K562 (cell line): ENCODE data around the gene RNU6-9. TPM values are rescaled to one million over a fixed set of nuclear protein-coding genes. Genes with fewer than 3 reads are reported as not detected.

Source experiments
- ATAC-seq: fragments of 200-7000 bp; cut with Tn5 transposase; 3 replicates; pipeline ENCODE4 v1.9.1; 2020; ENCODE audit warnings: moderate library complexity
- BruUV-seq: library from RNA; stranded (reverse); fragments of 400-500 nt; replicated peaks from 2 replicates; lab custom pipeline; 2021; lab: Mats Ljungman, UMichigan
- CTCF ChIA-PET: fragments of 300-600 bp; formaldehyde crosslinking; extraction: SDS; loops from one replicate; lab custom pipeline; 2021; ENCODE audit warnings: low intra/inter-chr PET ratio; lab: Yijun Ruan, JAX
- POLR2A ChIA-PET: fragments of 300-600, 350-650 bp; sonication (Branson Sonifier 250); formaldehyde crosslinking; extraction: SDS; loops from one replicate; lab custom pipeline; 2021; ENCODE audit warnings: antibody characterized with exemption, inconsistent platforms; lab: Yijun Ruan, JAX
- DNase-seq, 4 experiments: peaks; one replicate each; pipeline versions ENCODE4 v3.0.0 to v3.0.0-alpha.2; 2011 to 2018; ENCODE audit warnings: low spot score in 3 of 4, mixed read lengths in 3 of 4; ENCODE audit errors: extremely low read depth in 1 of 4
- FAIRE-seq: peaks from 2 replicates; lab custom pipeline; 2011; peaks lifted over from hg19 to GRCh38; lab: Jason Lieb, UNC
- H2AFZ ChIP-seq: 2 replicates; pipeline ENCODE4 v1.6.0; 2011; ENCODE audit warnings: low read depth, low read length, control low read depth, inconsistent platforms
- H3K27ac ChIP-seq: fragments of 200-600 bp; 3 replicates; pipeline ENCODE4 v1.8.0; 2011; ENCODE audit warnings: low read depth, mild to moderate bottlenecking, control low read depth, inconsistent platforms, low read length, moderate library complexity, mixed read lengths; ENCODE audit errors: extremely low read depth
- H3K27me3 ChIP-seq, 2 experiments: fragments of 300-600 bp in 1 of 2; 2 replicates in 1 of 2; 3 replicates in 1 of 2; pipeline versions ENCODE4 v1.6.0 to v1.8.0; 2011; ENCODE audit warnings: inconsistent platforms in 2 of 2, low read length in 2 of 2, mild to moderate bottlenecking in 1 of 2, mixed read lengths in 1 of 2, moderate library complexity in 1 of 2; ENCODE audit not compliant: control insufficient read depth in 2 of 2, insufficient read depth in 2 of 2
- H3K36me3 ChIP-seq: fragments of 300-600 bp; 3 replicates; pipeline ENCODE4 v1.8.0; 2011; ENCODE audit warnings: mild to moderate bottlenecking, low read length, inconsistent platforms; ENCODE audit not compliant: control insufficient read depth, insufficient read depth
- H3K4me1 ChIP-seq, 2 experiments: fragments of 200-600 bp in 1 of 2; replicated peaks in 1 of 2; 2 replicates in 1 of 2; 3 replicates in 1 of 2; pipeline versions ENCODE4 v1.5.1 to v1.8.0; 2011; ENCODE audit warnings: inconsistent platforms in 2 of 2, low read length in 2 of 2, mild to moderate bottlenecking in 1 of 2, mixed read lengths in 1 of 2, moderate library complexity in 1 of 2; ENCODE audit not compliant: control insufficient read depth in 2 of 2, insufficient read depth in 2 of 2
- H3K4me2 ChIP-seq: 2 replicates; pipeline ENCODE4 v1.6.1; 2011; ENCODE audit warnings: low read length, control low read depth, inconsistent platforms, mixed read lengths; ENCODE audit not compliant: insufficient read depth
- H3K4me3 ChIP-seq: fragments of 200-600 bp; sonication (generic), shearing (Covaris generic); 2 replicates; pipeline ENCODE4 v1.5.1; 2016; ENCODE audit warnings: control low read depth, inconsistent platforms
- H3K79me2 ChIP-seq: fragments of 200-600 bp; 3 replicates; pipeline ENCODE4 v1.8.0; 2011; ENCODE audit warnings: low read length, inconsistent platforms; ENCODE audit not compliant: control insufficient read depth, insufficient read depth
- H3K9ac ChIP-seq, 2 experiments: 2 replicates each; pipeline versions ENCODE4 v1.6.0 to v1.6.1; 2011; ENCODE audit warnings: low read depth in 2 of 2, low read length in 2 of 2, control low read depth in 1 of 2, inconsistent platforms in 1 of 2, mild to moderate bottlenecking in 1 of 2, mixed read lengths in 1 of 2; ENCODE audit not compliant: insufficient read depth in 1 of 2
- H3K9me1 ChIP-seq: one replicate; pipeline ENCODE4 v1.6.0; 2011; ENCODE audit warnings: inconsistent platforms, mild to moderate bottlenecking, low read length, moderate library complexity; ENCODE audit not compliant: control insufficient read depth, insufficient read depth
- H3K9me3 ChIP-seq: replicated peaks from 2 replicates; pipeline ENCODE4 v1.5.1; 2011; ENCODE audit warnings: low read depth, low read length, inconsistent platforms; ENCODE audit not compliant: control insufficient read depth, insufficient read depth
- H4K20me1 ChIP-seq: replicated peaks from 2 replicates; pipeline ENCODE4 v1.6.1; 2011; ENCODE audit warnings: low read length, inconsistent platforms, mixed read lengths; ENCODE audit not compliant: control insufficient read depth, insufficient read depth
- HNRNPL ChIP-seq: fragments of 200-400 bp; formaldehyde crosslinking; IDR thresholded peaks from 2 replicates; pipeline ENCODE4 v1.6.1; 2017; ENCODE audit warnings: low read depth, mild to moderate bottlenecking, low read length
- PCBP1 ChIP-seq: fragments of 200-400 bp; formaldehyde crosslinking; IDR thresholded peaks from 2 replicates; pipeline ENCODE4 v1.6.1; 2018; ENCODE audit warnings: mild to moderate bottlenecking, low read depth, low read length; ENCODE audit not compliant: poor library complexity, severe bottlenecking
- PHF21A ChIP-seq: fragments of 450-650 bp; IDR thresholded peaks from 2 replicates; pipeline ENCODE4 v1.6.1; 2017; ENCODE audit warnings: low read depth, borderline replicate concordance
- RNF2 ChIP-seq: sonication (generic); IDR thresholded peaks from 2 replicates; pipeline ENCODE4 v1.6.1; 2016
- SAP30 ChIP-seq: fragments of 200-600 bp; sonication (generic); IDR thresholded peaks from 2 replicates; pipeline ENCODE4 v1.6.1; 2012; ENCODE audit warnings: borderline replicate concordance, low read depth, mild to moderate bottlenecking, moderate library complexity, low read length, control low read depth, inconsistent platforms; ENCODE audit not compliant: insufficient read depth, poor library complexity, severe bottlenecking
- SMAD4 ChIP-seq: fragments of 250-450 bp; sonication (Bioruptor Pico); conservative IDR thresholded peaks from 2 replicates; pipeline ENCODE4 v1.8.0; 2021; ENCODE audit warnings: inconsistent platforms, mild to moderate bottlenecking, moderate library complexity
- SRF ChIP-seq, 2 experiments: fragments of 250-450, 450-650 bp in 1 of 2; sonication (Bioruptor Pico) in 1 of 2; sonication (generic) in 1 of 2; formaldehyde crosslinking; IDR thresholded peaks; 2 replicates each; pipeline versions ENCODE4 v1.5.0 to v1.5.1; 2020 to 2022; ENCODE audit warnings: mild to moderate bottlenecking in 1 of 2, missing genetic modification reagents in 1 of 2
- WGBS: fragments of 100-300 bp; shearing (Covaris generic); methylation state at CpG from one replicate; pipeline ENCODE4 v1.1.6; 2016; ENCODE audit warnings: low coverage, mixed read lengths; ENCODE audit not compliant: insufficient coverage; ENCODE audit errors: missing lambda C conversion rate; 5-methylcytosine and 5-hydroxymethylcytosine counted together
- in situ Hi-C: fragments of 300-500 bp; cut with MboI; formaldehyde crosslinking; loops from 4 replicates; pipeline ENCODE4 v1.15.0; 2018; ENCODE audit warnings: inconsistent platforms, mixed read lengths
- intact Hi-C: fragments of 100-400 bp; cut with micrococcal nuclease; formaldehyde crosslinking; loops from 2 replicates; pipeline ENCODE4 v1.14.2; 2022
- polyA plus RNA-seq, 8 experiments: library from polyadenylated mRNA; depleted of rRNA in 4 of 8; stranded (reverse) in 5 of 8; unstranded in 3 of 8; fragments of >200 nt; fragmentation: Nextera tagmentation in 2 of 8; fragmentation: Illumina TruSeq in 1 of 8; extraction: Ambion mirVana in 2 of 8; extraction: Trizol in 1 of 8; gene quantifications; 2 replicates each; pipeline versions ENCODE4 v1.2.1 to v1.2.3, GENCODE V29; 2011 to 2014; ENCODE audit warnings: inconsistent platforms in 1 of 8, missing spikeins in 1 of 8
- total RNA-seq, 7 experiments: library from RNA; depleted of rRNA in 6 of 7; stranded (reverse); fragments of >200 nt in 6 of 7; fragmentation: Illumina TruSeq in 2 of 7; extraction: Trizol in 2 of 7; gene quantifications; 2 replicates each; pipeline versions ENCODE4 v1.2.1 to v1.2.3, GENCODE V29; 2011 to 2021; ENCODE audit warnings: low replicate concordance in 1 of 7
- TF ChIP-seq, protein P1 (sequence below): fragments of 200-800 bp; sonication (Bioruptor generic); IDR thresholded peaks from 2 replicates; pipeline ENCODE4 v1.6.1; 2017; ENCODE audit warnings: missing genetic modification characterization, missing compliant biosample characterization
- TF ChIP-seq, protein P2 (sequence below): sonication (generic); formaldehyde crosslinking; IDR thresholded peaks from 2 replicates; pipeline ENCODE4 v1.5.0; 2020; ENCODE audit warnings: missing genetic modification reagents
- TF ChIP-seq, protein P3 (sequence below): fragments of 200-800 bp; sonication (Bioruptor generic); IDR thresholded peaks from 2 replicates; pipeline ENCODE4 v1.6.1; 2017; ENCODE audit warnings: missing genetic modification characterization, missing compliant biosample characterization
- TF ChIP-seq, protein P4 (sequence below), 3 experiments: fragments of 200-800 bp in 1 of 3; fragments of 250-450 bp in 1 of 3; fragments of 450-650 bp in 1 of 3; sonication (Bioruptor Pico) in 1 of 3; sonication (Bioruptor generic) in 1 of 3; formaldehyde crosslinking in 1 of 3; IDR thresholded peaks; 2 replicates each; pipeline versions ENCODE4 v1.6.1 to v1.8.0; 2016 to 2022; ENCODE audit warnings: mild to moderate bottlenecking in 2 of 3, missing genetic modification characterization in 2 of 3, missing compliant biosample characterization in 1 of 3, moderate library complexity in 1 of 3

The RNU6-9 gene
- total and polyA plus RNA-seq, 9 of the 15 experiments (the other 6 are each of a cell fraction or from before 2014, with no cell fraction given): not detected

DNA sequence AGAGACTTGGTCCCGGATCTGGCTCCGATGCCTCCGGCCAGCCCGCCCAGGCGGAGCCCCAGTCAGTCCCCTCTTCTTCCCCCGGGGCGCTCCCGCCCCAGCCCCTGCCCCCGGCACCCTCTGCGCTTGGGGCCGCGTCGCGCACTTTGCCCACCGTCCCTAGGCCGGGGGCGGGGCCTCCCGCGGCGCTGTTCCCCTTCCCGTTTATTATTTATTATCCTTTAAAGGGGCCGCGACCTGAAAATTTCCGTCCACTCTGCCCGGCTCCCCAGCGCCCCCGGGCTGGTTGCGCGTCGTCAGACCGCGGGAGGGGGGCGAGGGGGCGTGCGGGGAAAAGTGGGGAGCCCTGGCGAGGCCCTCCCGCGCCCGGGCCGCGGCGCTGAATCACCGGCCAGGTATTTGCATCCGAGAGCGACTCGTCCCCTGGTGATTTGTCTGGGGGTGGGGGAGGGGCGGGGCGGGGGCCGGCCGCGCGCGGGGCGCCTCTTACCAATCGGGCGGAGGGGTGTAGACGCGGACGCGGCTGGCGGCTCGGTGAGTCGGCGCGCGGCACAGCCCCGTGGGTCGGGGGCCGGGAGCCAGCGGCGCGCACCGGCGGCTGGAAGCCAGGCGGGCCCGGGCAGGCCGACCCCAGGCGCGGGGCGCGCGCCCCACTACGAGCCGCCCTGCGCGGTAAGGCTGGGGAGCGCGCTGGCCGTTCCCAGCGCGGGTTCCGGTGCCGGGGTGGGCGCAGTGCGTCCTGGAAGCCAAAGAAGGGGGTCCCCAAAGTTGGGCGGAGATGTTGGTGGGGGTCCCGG, 32.4 kb downstream of the RNU6-9 start, which contains the start of gene ARID3A:
Gene ARID3A, plus strand, starts transcription at position 510 of the 797 bp plus-strand sequence. CDS start 3,494 bp downstream, outside the sequence.
- H3K9me3 ChIP-seq: no peaks in the 10 kb centered on the region
- peak within 1 kb of the TSS; percentile 95 for H3K4me2 ChIP-seq
- H2AFZ ChIP-seq: peak within 1 kb of the TSS; percentile 82
- CTCF ChIA-PET: interaction anchor here (0.6 to 8.8 kb wide), 2 partner anchors 57 to 78 kb away, joined by 3 to 158 read pairs; partner anchors contain the start of gene WDR18
- in situ Hi-C loops (no loop called here), intact Hi-C loops (loop anchor here (1.0 to 2.0 kb wide), 2 partner anchors 29 to 55 kb away; no protein-coding TSS in a partner anchor)
- peak; percentile 77 to 94 (median 87) for DNase-seq
- H4K20me1 ChIP-seq: no peaks in the 10 kb centered on the region; the same call in 1 of the 2 replicates
- peaks cover 66% of the 10 kb centered on the region for H3K79me2 ChIP-seq
- no TSS peak for BruUV-seq
- POLR2A ChIA-PET: interaction anchor here (0.5 to 4.2 kb wide), 5 partner anchors 56 to 344 kb away, joined by 3 to 24 read pairs (median 3); partner anchors contain the start of genes RNU6-2 and WDR18
- peak; percentile 83 for ATAC-seq
- H3K4me1 ChIP-seq: peaks cover 8 to 71% of the 10 kb centered on the region in 2 experiments; a peak in 4 of 5 replicates
- H3K36me3 ChIP-seq: peaks cover 25% of the 10 kb centered on the region; the same call in 2 of the 3 replicates
- H3K27ac ChIP-seq: peak within 1 kb of the TSS; percentile 97
- peak within 1 kb of the TSS; percentile 87 to 99 for H3K9ac ChIP-seq
- no peaks in the 10 kb centered on the region for H3K9me1 ChIP-seq
- H3K27me3 ChIP-seq: no peaks in the 10 kb centered on the region
- FAIRE-seq: no peak
- 0% methylated on average over 21 of the region's 97 CpGs for WGBS
- H3K4me3 ChIP-seq: peak within 1 kb of the TSS; percentile 99
- TF ChIP-seq, protein P1, sequence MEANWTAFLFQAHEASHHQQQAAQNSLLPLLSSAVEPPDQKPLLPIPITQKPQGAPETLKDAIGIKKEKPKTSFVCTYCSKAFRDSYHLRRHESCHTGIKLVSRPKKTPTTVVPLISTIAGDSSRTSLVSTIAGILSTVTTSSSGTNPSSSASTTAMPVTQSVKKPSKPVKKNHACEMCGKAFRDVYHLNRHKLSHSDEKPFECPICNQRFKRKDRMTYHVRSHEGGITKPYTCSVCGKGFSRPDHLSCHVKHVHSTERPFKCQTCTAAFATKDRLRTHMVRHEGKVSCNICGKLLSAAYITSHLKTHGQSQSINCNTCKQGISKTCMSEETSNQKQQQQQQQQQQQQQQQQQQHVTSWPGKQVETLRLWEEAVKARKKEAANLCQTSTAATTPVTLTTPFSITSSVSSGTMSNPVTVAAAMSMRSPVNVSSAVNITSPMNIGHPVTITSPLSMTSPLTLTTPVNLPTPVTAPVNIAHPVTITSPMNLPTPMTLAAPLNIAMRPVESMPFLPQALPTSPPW (CRISPR knock-in tag): peak; percentile 86
- TF ChIP-seq, protein P2, sequence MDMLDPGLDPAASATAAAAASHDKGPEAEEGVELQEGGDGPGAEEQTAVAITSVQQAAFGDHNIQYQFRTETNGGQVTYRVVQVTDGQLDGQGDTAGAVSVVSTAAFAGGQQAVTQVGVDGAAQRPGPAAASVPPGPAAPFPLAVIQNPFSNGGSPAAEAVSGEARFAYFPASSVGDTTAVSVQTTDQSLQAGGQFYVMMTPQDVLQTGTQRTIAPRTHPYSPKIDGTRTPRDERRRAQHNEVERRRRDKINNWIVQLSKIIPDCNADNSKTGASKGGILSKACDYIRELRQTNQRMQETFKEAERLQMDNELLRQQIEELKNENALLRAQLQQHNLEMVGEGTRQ (CRISPR knock-in tag): no peak
- TF ChIP-seq RNF2 (peak; percentile 52; the same call in 1 of the 2 replicates), PHF21A (no peak), HNRNPL (no peak), SRF (CRISPR knock-in tag; IDR thresholded peaks at IDR 0.05) (no peak), SMAD4 (CRISPR knock-in tag) (0 out of 2 replicates have a peak, but pooled peaks have one; percentile 23), PCBP1 (peak; percentile 62), SAP30 (peak; percentile 65)
- TF ChIP-seq, protein P3, sequence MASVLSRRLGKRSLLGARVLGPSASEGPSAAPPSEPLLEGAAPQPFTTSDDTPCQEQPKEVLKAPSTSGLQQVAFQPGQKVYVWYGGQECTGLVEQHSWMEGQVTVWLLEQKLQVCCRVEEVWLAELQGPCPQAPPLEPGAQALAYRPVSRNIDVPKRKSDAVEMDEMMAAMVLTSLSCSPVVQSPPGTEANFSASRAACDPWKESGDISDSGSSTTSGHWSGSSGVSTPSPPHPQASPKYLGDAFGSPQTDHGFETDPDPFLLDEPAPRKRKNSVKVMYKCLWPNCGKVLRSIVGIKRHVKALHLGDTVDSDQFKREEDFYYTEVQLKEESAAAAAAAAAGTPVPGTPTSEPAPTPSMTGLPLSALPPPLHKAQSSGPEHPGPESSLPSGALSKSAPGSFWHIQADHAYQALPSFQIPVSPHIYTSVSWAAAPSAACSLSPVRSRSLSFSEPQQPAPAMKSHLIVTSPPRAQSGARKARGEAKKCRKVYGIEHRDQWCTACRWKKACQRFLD: 0 out of 2 replicates have a peak, but pooled peaks have one; percentile 20
- TF ChIP-seq, protein P4, sequence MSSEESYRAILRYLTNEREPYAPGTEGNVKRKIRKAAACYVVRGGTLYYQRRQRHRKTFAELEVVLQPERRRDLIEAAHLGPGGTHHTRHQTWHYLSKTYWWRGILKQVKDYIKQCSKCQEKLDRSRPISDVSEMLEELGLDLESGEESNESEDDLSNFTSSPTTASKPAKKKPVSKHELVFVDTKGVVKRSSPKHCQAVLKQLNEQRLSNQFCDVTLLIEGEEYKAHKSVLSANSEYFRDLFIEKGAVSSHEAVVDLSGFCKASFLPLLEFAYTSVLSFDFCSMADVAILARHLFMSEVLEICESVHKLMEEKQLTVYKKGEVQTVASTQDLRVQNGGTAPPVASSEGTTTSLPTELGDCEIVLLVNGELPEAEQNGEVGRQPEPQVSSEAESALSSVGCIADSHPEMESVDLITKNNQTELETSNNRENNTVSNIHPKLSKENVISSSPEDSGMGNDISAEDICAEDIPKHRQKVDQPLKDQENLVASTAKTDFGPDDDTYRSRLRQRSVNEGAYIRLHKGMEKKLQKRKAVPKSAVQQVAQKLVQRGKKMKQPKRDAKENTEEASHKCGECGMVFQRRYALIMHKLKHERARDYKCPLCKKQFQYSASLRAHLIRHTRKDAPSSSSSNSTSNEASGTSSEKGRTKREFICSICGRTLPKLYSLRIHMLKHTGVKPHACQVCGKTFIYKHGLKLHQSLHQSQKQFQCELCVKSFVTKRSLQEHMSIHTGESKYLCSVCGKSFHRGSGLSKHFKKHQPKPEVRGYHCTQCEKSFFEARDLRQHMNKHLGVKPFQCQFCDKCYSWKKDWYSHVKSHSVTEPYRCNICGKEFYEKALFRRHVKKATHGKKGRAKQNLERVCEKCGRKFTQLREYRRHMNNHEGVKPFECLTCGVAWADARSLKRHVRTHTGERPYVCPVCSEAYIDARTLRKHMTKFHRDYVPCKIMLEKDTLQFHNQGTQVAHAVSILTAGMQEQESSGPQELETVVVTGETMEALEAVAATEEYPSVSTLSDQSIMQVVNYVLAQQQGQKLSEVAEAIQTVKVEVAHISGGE (CRISPR knock-in tag; IDR thresholded peaks at IDR 0.05): peak in 1 of 3 experiments; percentile 41; a peak in 1 of 6 replicates
